GM20431 (cell line): ENCODE results near the gene CIROP.

ENCODE experiments used
- in situ Hi-C: fragments of 300-500 bp; cut with MseI, MboI; formaldehyde crosslinking; loops from one replicate; pipeline ENCODE4 v1.15.0; 2020; ENCODE audit warnings: low sequenced_read_pairs; ENCODE audit not compliant: unreplicated experiment

CIROP gene

DNA sequence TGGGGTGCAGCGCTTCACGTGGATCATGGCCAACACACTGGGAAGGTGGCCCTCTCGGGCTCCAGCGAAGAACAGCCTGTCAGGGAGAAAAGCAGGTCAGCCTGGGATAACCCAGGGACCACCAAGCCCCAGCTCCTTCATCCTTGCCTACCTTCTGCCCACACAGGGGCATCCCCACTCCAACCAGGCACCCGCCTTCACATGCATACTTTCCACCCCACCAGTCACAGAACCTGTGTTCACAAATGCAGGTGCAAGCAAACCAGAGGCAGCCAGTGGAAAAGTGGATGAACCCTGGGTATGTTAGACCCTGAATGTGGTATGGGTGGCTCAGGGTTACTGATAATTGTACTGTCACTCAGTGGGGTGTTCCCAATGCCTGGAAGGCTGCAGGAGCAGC, 26.7 kb upstream of the CIROP start:
- in situ Hi-C loops = no loop called here

DNA sequence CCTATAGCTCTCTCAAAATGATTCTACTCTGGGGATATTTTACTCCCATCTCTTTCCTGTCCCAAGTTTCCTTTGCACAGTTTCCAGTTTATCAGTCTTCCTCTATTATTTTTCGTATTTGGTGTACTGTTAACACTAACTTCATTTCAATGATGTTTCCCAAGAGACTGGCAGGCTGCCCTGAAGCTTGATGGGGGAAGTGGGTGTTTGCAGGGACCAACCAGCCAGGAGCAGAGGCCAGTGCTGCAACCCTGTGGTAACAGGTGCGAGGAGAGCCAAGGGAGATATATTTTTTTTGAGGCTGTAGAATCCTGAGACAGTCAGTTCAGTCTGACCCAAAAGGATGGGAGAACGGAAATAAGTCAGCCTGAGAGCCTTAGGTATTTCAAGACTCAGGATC, 26.1 kb upstream of the CIROP start:
- in situ Hi-C loops = no loop called here

DNA sequence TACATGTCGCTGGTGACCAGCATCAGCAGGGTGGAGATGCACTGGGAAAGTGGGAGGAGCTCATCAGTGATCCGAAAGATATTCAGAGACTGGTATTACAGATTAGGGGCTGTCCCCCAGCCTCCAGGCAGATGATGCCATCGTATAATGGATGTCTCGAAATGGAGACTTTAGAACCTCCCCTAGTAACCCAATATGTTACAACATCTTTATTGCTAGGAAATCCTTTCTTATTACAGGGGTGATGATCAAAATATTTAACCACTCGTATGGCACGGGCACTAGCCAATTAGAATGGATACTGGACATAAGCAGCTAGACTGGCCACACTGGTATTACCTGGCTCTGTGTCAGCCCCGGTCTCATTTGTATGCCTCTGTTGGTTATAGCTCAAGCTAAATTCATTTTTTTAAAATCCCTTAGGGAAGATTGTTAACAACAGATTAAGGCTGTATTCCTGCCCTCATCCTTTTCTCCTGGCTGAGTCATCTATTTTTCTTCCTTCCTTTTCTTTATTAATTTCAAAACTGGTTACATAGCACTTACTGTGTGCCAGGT, 25.0 kb upstream of the CIROP start:
- in situ Hi-C loops = no loop called here

DNA sequence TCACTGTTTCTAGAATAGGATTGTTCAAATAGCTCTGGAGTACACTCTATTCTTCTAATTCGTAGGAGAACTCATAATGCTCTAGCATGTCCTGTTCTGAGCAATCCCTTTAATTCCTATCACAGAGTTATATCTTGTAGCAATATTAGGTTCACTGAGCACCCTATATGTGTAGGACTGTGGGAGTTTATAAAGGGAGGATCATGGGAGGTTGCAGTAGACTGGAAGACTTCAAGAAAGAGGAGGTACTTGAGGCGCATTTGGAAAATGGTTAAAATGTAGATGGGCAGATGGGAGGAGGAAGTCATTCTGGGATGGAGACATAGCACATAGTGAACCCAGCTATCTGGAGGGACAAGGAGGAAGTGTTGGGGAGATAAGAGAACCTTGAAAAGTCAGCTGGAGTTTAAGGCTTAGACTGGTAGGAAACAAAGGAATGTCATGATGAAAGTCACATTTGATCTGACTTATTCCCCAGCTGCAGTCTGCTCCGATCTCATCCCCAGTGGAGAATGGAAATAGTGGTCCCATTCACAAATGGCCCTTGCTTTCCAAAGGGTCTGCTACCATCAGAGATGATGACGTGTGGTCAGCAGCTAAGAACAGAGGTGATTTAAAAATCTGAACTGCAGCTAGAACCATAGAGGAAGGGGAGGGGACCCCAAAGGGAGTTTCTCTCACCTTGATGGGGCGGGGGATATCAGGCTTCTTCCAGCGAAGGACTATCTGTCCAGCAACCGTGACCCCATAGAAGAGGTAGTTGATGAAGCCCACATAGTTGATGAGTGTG, 24.4 kb upstream of the CIROP start:
- in situ Hi-C loops = no loop called here

DNA sequence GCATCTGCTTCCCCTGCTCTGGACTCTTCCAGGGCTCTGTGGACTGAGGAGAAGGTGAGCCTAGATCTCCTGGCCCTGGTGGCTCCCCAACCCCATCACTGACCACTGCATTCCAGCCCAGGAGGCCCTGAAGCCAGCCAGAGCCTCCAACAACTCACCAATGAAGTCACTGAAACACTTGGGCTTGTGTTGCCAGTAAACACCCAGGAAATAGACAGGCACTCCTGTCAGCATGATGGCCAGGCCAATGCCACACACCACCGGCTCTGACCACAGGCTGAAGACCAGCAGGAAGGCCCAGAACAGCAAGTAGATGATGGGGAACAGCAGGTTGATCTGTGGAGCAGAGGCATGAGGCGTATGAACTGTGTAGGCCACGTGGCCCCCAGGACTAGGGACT, 23.1 kb upstream of the CIROP start:
- in situ Hi-C loops = no loop called here

DNA sequence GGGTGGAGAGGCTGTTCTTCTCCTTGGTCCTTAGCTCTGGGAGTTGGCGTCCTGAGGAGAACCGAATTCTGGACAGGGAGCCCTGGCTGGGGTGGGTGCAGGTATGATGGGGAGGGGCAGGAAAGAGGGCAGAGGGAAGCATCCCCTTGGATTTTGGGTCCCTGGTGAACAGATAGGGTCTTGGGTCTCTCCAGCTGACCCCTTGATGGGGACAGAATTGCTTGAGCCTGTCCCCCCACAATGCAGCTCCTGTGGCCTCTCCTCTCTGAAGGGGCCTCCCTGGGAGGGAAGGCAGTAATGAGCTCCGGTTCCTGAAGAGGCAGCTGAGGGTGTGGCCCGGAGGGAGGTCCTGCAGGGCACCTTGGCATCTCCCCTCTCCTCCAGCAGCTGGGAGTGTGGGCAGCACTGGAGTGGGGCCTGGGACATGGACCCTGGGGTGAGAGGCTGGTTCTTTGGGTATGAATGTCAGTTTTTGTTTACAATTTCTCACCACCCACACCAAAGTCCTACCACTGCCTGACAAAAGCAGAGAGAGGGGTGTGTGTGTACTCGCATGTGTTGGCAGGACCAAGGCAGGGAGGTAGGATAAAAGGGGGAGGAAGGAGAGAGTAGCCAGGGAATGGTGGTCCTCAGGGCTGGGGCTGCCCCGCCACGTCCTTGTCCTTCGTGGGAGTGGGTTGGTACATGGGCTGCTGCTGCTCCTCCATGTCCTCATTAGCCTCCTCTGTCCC, 21.9 kb upstream of the CIROP start:
- in situ Hi-C loops = no loop called here

DNA sequence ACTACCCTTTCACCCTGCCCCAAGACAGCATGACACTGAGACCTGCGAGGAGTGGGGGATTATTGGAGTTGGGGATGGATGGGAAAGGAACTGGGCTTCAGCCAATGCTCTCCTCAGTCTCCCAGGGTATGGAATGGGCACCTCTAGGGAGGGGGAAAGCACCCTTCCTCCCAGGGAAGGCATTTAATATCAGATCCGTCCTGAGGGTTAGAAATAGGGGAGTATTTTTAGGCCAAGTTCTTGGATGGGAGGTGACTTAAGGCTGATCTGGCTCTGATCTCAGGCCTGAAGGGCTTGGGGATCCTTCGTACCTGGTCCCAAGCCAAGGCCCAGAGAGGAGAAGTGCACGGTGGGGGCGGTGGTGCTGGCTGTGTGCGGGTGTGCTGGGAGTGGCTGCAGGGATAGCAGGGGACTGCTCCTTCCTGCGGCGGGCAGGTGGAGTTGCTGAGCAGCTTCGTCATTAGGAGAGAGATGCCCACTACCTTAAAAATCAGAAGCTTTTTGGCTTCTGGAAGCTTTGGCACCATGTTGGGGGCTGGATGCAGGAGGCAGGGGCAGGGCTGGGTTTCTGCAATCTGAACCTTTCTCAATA, 21.2 kb upstream of the CIROP start:
- in situ Hi-C loops = no loop called here

DNA sequence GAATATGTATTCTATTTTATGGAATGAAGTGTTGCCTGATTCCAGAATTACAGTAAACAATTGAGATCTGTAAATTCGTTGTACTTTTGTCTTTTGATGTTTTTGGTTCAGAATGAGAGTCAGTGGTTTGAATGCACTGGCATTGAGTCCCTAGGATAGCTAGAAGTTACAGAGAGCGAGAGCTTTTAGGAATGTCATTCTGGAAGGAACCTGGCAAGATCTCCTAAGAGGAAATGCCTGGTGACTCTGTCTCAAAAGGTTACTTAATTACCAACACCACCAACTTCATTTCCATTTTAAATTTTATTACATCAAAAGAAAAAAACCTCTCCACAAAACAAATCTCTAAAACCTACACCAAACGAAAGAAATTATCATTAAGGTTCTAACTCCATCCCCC, 20.2 kb upstream of the CIROP start:
- in situ Hi-C loops = no loop called here

DNA sequence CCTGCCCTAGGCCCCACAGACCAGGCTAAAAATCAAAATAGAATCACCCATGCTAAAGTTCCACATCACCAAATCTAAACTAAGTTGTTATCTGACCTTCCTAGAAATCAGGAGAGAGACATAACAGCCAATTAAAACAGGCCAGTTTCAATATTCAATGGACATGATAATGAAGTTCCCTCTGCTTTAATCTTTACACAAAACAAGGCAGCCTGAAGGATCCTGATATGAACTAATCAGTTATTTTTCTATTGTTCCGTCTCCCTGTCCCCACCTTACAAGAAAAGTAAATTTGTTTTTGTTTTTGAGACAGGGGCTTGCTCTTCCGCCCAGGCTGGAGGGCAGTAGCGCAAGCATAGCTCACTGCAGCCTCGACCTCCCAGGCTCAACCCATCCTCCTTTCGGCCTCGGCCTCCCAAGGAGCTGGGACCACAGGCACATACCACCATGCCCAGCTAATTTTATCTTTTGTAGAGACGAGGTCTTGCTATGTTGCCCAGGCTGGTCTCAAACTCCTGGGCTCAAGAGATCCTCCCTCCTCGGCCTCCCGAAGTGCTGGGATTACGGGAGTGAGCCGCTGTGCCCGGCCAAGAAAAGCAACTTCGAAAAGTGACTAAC, 19.7 kb upstream of the CIROP start:
- in situ Hi-C loops = no loop called here

DNA sequence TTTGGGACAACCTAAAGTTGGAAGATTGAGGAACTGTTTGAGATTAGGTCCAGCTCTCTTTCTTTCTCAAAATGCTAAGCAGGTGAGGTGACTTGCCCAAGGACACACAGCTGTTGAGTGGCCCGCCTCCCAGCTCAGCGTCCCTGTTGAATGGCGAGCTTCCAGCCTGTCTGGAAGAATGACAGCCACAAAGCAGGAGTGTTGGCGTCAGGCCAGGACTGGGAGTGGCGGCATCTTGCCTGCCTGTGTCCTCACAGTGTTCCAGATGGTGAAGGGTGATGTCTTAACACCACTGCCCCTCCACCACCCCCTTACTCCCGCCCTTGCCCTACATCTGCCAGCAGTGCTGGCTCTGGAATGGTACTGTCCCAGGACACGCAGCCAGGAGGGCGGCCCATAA, 18.6 kb upstream of the CIROP start:
- in situ Hi-C loops = no loop called here

DNA sequence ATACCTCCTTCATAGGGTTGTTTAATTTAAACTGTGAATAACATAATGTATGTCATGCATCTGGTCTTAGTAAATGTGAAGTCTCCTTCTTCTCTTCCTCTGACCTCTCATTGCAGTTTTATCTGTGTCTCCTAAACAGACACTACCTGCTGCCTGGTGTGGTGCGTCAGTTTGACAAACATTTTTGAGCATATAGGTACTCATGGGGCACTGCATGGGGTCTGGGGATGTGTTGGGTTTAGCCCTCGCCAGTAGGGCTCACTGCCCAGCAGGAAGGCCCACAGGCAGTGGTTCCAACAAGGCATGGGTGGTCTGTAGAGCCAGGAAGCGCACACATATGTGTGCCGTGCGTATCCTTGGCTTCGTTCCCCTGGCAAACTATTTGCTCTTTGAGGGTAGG, 17.3 kb upstream of the CIROP start:
- in situ Hi-C loops = no loop called here

DNA sequence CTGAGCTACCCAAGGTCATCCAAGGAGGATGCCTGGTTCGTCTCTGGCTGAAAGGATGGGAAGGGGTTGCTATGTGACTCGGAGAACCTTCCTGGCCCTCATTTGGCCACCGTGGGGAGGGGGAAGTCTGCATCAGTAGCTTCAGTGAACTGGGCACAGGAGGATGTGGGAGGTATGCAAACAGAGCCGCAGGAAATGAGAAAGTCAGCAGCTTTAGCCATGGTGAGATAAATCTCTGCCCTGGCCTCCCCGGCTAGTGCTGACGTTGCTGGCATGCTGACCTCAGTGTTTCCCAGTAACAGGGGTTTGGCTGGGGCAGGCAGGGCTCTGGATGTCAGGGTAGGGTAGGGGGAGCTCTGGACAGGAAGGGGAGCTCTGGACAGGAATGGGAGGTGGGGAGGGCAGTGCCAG, 16.6 kb upstream of the CIROP start:
- in situ Hi-C loops = no loop called here

DNA sequence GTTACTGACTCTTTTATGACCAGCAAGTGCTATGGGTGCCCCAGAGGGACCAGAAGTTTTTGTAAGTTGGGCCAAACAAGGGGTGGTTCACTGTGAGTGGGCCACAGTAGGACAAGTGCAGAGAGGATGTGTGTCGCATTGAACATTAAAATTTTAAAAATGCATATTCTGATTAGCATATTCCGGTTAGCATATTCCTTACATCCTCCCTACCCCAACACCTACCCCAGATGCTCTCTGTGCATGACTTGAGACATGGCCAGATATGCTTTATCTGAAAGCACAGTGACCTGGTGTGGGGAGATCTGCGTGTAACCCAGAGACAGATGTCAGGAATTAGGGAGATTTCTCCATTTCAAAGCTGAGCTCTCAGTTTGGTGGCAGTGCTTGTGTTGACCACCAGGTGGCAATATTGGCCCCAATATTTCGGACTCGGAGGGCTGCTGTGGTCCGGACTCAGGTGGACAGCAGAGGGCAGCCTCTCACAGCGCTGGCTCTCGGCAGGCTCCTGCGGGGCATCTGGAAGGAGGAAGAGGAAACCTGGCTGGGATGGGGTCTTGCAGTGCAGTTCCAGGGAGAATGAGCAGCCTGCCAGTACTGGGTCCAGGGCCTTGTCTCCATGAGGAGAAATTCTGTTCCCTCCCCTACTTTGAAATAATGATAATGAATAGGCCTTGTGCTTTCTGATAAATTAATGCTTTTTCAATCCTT, 15.9 kb upstream of the CIROP start:
- in situ Hi-C loops = no loop called here

DNA sequence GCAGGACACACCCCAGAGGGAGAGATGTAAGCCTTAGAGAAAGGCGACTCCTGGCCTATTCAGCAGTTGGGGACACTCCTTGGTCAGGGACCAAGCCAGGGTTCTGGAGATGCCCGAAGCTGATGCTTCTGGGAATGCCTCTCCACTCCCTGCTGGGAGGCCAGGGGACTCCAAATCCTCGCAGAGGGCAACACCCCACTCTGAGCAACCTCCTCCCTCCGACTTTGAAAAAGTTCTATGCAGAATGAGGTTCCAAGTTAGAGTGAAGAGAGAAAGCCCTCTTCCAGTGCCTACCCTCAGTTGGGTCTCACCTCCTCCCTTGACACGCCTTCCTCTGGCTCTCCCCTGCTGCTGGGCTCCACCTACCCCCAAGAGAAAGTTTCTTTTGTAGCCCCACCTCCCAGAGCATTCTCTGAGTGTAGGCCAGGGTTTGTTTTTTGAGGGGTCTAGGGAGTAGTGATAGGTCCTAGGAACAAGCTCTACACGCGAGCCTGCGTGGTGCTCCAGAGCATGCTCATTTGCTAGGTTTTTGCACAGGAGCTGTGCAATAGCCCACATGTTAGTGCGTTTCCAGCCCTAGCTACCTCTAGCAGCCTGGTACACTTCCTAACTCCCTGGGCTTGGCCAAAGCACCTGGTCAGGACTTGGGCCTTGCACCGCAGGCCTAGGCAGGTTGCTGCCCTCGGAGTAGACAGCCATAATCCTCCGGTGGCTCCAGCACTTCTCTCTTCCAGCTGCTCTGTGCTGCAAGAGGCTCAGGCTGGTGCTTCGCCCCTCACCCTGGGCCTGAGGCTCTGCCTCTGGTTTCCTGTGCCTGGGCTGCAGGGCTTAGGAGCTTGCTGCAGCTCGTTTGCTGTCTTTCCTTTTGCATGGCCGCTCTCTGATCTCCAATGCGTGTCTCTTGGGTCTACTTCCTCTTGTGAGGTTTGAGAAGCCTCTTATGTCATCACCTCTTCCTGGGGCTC, 14.9 kb upstream of the CIROP start:
- in situ Hi-C loops = no loop called here

DNA sequence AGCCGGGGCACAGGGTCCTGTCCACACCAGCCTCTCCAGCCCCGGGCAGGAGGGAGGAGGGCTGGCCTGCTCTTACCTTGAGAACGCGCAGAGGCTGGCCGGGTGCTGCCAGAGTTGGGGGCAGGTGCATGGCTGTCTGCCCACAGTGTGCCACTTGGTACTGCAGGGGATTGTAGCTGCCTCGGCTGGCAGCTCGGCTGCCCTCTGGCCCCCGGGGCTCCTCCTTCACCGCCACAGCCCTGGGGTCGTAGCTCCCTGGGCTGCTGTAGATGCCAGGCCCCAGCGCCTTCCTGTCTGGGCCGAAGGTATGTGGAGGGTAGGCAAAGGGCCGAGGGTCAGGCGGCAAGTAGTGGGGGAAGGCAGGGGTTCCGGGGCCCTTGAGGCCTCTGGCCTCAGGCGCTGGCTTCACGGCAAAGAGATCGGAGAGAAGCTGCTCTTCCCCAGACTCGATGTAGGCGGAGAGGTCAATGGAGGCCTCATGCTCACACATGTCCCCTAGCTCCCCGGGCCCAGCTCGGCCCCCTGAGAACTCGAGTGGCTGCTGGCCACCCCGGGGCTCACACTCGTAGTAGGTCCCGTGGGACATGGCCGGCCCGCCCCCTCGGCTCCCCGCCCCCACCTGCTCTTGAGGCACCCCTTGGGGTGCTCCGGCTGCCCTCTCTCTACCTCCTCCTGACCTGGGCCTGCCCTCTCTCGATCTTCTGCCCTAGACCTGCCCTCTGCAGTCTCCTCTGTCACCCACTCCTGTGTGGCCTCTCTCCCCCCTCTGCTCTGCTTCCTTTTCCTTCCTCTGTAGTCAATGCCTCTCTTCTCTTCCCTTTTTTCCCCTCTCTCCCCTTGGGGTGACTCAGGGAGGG, 13.9 kb upstream of the CIROP start, which contains the start of gene CEBPE:
TSS of gene CEBPE (minus strand) at position 750 of the 857 bp plus-strand sequence. CDS start at position 586, 164 bp downstream.
- in situ Hi-C loops = no loop called here

DNA sequence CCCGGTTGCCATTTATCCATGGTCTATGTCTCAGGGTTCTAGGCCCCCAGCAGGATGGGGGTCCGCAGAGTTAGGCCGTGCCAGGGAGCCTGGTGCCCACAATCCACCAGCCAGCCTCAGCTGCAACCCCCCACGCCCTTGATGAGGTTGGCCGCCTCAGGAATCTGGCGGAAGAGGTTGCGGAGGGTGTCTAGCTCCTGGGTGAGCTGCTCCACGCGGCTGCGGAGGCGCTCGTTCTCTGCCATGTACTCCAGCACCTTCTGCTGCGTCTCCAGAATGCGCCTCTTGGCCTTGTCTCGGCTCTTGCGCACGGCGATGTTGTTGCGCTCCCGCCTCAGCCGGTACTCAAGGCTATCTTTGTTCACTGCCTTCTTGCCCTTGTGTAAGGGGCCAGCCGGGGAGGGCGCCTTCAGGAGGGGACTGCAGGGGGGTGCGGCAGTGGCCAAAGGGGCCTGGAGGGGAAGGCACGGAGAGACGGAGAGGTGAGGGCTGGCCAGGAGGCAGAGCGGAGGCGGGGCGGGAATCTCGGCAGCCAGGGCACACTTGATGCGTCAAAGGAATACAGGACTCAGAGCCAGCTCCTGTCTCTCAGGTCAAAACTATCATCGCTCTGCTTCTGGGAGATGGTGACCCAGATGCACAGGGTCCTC, 12.7 kb upstream of the CIROP start:
- in situ Hi-C loops = no loop called here

DNA sequence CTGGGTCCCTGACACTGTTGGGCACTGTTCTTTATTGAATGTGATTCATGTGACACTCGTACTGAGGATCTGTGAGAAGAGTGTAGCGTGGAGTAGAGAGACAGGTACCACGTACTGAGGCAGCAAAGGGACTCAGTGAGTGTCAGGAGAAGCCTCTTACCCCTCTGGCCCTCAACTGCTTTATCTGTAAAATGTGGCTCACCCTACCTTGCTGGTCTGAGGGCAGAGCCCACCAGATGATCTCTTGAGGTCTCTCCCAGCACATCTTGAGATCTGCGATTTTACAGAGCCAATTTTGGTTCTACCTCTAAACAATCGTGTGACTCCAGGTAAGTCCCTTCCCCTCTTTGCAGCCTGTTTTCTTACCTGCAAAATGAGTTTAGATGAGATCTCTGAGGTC, 11.1 kb upstream of the CIROP start:
- in situ Hi-C loops = no loop called here
